ENCODE data around the gene PNPLA6.

DNA sequence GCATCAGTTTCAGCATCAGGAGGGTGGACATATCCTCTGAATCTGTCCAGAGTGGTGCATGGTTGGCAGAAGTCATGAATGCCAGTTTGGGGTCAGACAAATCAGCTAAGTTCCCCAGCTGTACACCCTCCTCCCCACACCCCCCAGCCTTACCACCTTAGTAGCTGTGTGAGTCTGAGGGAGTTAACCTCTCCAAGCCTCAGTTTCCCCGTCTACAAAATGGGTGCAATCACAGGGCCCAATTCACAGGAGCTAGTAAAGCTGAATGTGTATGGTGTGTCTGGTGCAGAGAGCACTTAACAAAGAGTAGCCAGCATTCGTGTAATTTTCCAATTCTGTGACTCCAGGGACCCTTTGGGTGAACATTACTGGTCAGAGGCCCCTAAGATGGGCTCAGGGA lies 33.0 kb upstream of the PNPLA6 start:
- TF ChIP-seq POLR2A (IDR thresholded peaks at IDR 0.05) (no peak), POLR2AphosphoS5 (IDR thresholded peaks at IDR 0.05) (no peak)
- TF ChIP-seq, protein P1, sequence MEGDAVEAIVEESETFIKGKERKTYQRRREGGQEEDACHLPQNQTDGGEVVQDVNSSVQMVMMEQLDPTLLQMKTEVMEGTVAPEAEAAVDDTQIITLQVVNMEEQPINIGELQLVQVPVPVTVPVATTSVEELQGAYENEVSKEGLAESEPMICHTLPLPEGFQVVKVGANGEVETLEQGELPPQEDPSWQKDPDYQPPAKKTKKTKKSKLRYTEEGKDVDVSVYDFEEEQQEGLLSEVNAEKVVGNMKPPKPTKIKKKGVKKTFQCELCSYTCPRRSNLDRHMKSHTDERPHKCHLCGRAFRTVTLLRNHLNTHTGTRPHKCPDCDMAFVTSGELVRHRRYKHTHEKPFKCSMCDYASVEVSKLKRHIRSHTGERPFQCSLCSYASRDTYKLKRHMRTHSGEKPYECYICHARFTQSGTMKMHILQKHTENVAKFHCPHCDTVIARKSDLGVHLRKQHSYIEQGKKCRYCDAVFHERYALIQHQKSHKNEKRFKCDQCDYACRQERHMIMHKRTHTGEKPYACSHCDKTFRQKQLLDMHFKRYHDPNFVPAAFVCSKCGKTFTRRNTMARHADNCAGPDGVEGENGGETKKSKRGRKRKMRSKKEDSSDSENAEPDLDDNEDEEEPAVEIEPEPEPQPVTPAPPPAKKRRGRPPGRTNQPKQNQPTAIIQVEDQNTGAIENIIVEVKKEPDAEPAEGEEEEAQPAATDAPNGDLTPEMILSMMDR (IDR thresholded peaks at IDR 0.05) = no peak
